ENCODE measurements around the gene OR7D2. TPM values are rescaled to one million over a fixed set of nuclear protein-coding genes. Genes with fewer than 3 reads are reported as not detected.

OR7D2 gene
- total RNA-seq, 1 experiment from 2014 or later = not detected

DNA sequence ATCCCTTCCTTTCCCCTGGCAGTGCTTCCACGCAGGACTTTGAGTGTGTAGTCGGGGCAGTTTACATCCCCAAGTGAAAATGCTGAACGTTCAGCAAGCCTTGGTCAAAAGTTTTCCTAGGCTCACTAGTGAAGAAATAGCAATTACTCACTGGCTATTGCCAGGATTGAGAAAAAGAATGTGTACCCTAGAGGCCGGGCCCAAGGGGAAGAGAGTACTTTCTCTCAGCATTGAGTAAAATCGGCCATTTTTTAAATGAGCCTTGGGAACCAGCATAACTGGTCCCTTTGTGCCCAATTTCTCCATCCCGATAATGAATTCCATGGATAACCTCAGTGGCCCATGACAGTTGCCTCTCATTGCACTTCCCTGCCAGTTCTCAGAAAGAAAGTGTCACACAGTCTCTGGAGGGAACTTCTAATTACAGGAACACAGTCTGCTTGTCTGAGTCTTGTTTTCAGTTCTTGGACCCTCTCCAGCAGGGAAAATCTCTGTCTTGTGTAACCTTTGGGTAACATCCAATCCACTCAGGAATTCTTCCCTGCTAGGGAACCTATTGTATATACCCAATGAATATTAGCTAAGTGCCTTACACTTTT is 7.3 kb upstream of the OR7D2 start:
- Mint-ChIP-seq H3K9me3 (peaks cover 24% of the 10 kb centered on the region), H3K36me3 (peaks cover 10% of the 10 kb centered on the region), H3K27ac (no peak overlapping the region), H3K27me3 (ENCODE audit: low read depth) (0 out of 2 replicates have a peak, but pooled peaks cover 4% of the 10 kb centered on the region), H3K4me1 (no peaks in the 10 kb centered on the region), H3K4me3 (no peak overlapping the region)
- no peak for ATAC-seq
- CTCF ChIA-PET = interaction anchor here (0.5 kb wide), 1 partner anchor 10 kb away, joined by 4 read pairs; no protein-coding TSS in a partner anchor
- DNase-seq (ENCODE audit: low spot score) = no peak
- TF ChIP-seq ARID4B (CRISPR knock-in tag; IDR thresholded peaks at IDR 0.05; ENCODE audit: borderline replicate concordance) = no peak
- no peak for TF ChIP-seq OVOL2 (CRISPR knock-in tag; IDR thresholded peaks at IDR 0.05; ENCODE audit: borderline replicate concordance)
- POLR2A ChIA-PET = no interaction called here

- Mint-ChIP-seq H3K4me3 (no peak overlapping the region), H3K4me1 (no peaks in the 10 kb centered on the region), H3K9me3 (peaks cover 44% of the 10 kb centered on the region), H3K27ac (no peak overlapping the region), H3K27me3 (ENCODE audit: low read depth) (peaks cover 21% of the 10 kb centered on the region), H3K36me3 (peaks cover 29% of the 10 kb centered on the region)
- ChIA-PET POLR2A (no interaction called here), CTCF (no interaction called here)
- ATAC-seq (no peak), DNase-seq (ENCODE audit: low spot score) (no peak)
- no peak for TF ChIP-seq FOXJ3 (CRISPR knock-in tag; IDR thresholded peaks at IDR 0.05; ENCODE audit: borderline replicate concordance)
- TF ChIP-seq HMGXB4 (CRISPR knock-in tag; IDR thresholded peaks at IDR 0.05) = no peak
- TF ChIP-seq HMGA2 (CRISPR knock-in tag; IDR thresholded peaks at IDR 0.05) = peak; percentile 95
These were observed 3.5 kb upstream of the OR7D2 start for GRCh38 chr19:9175326-9175725.

GRCh38 chr19:9183000-9183399 is 4.2 kb downstream of the OR7D2 start:
- H3K27ac Mint-ChIP-seq = no peak overlapping the region
- H3K4me3 Mint-ChIP-seq = no peak overlapping the region
- CTCF ChIA-PET = interaction anchor here (0.6 kb wide), 1 partner anchor 139 kb away, joined by 5 read pairs; no protein-coding TSS in a partner anchor
- peaks cover 51% of the 10 kb centered on the region for H3K9me3 Mint-ChIP-seq
- POLR2A ChIA-PET = no interaction called here
- peaks cover 27% of the 10 kb centered on the region for H3K36me3 Mint-ChIP-seq
- H3K4me1 Mint-ChIP-seq = no peaks in the 10 kb centered on the region
- DNase-seq (ENCODE audit: low spot score) = no peak
- ATAC-seq = no peak
- TF ChIP-seq NR1H2 (CRISPR knock-in tag; IDR thresholded peaks at IDR 0.05) (no peak), ZMAT4 (CRISPR knock-in tag; IDR thresholded peaks at IDR 0.05) (no peak), GRHL2 (CRISPR knock-in tag; IDR thresholded peaks at IDR 0.05; ENCODE audit: insufficient replicate concordance, severe bottlenecking) (no peak), E2F4 (CRISPR knock-in tag; IDR thresholded peaks at IDR 0.05; ENCODE audit: borderline replicate concordance, low read depth) (no peak), TCF7 (CRISPR knock-in tag; IDR thresholded peaks at IDR 0.05; ENCODE audit: low read depth) (no peak), MLX (CRISPR knock-in tag; IDR thresholded peaks at IDR 0.05) (no peak), TEAD4 (CRISPR knock-in tag; IDR thresholded peaks at IDR 0.05) (no peak), ESRRA (CRISPR knock-in tag; IDR thresholded peaks at IDR 0.05; ENCODE audit: borderline replicate concordance) (no peak)
- TF ChIP-seq, protein P1, sequence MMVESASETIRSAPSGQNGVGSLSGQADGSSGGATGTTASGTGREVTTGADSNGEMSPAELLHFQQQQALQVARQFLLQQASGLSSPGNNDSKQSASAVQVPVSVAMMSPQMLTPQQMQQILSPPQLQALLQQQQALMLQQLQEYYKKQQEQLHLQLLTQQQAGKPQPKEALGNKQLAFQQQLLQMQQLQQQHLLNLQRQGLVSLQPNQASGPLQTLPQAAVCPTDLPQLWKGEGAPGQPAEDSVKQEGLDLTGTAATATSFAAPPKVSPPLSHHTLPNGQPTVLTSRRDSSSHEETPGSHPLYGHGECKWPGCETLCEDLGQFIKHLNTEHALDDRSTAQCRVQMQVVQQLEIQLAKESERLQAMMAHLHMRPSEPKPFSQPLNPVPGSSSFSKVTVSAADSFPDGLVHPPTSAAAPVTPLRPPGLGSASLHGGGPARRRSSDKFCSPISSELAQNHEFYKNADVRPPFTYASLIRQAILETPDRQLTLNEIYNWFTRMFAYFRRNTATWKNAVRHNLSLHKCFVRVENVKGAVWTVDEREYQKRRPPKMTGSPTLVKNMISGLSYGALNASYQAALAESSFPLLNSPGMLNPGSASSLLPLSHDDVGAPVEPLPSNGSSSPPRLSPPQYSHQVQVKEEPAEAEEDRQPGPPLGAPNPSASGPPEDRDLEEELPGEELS (CRISPR knock-in tag; IDR thresholded peaks at IDR 0.05) = no peak
- H3K27me3 Mint-ChIP-seq (ENCODE audit: low read depth) = peaks cover 21% of the 10 kb centered on the region

Data from WTC11 (cell line).